GM12875 (cell line): ENCODE results near the gene BRIP1.

Source experiments
- H3K4me3 ChIP-seq: one replicate; pipeline ENCODE4 v1.5.1; 2011; ENCODE audit warnings: low read depth, low read length, control low read depth
- CTCF ChIP-seq: IDR thresholded peaks from 2 replicates; pipeline ENCODE4 v1.5.1; 2011; ENCODE audit warnings: low read depth, mild to moderate bottlenecking, control low read depth, inconsistent platforms, low read length, moderate library complexity, borderline replicate concordance; ENCODE audit not compliant: insufficient read depth

Gene BRIP1

DNA sequence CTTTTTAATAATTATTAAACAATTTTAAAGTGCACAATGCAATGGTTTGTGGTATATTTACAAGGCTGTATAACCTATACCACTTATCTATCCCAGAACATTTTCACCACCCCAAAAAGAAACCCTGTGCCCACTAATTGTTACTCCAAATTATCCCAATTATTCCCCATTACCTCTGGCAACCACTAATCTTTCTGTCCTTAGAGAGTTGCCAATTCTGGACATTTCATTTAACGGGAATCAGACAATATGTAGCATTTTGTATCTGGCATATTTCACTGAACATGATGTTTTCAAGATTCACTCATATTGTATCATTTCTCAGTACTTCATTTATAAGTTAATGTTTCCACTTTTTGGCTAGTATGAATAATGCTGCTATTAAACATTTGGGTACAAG lies 169.2 kb downstream of the BRIP1 start:
- TF ChIP-seq CTCF = no peak
- H3K4me3 ChIP-seq = no peak overlapping the region

DNA sequence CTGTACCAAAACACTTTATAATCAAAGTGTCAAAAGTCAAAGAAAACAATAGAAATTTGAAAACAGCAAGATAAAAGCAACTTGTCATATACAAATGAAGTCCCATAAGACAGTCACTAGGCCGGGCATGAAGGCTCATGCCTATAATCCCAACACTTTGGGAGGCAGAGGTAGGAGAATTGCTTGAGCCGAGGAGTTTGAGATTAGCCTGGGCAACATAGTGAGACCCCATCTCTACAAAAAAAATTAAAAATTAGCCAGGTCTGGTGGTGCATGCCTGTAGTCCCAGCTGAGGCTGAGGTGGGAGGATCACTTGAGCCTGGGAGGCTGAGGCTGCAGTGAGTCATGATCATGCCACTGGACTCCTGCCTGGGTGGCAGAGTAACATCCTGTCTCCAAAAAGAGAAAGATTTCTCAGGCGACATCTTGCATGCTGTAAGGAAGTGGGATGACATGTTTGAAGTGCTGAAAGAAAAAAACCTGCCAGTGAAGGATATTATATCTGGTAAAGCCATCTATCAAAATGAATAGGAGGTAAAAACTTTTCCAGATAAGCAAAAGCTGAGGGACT lies 173.6 kb downstream of the BRIP1 start:
- H3K4me3 ChIP-seq = no peak overlapping the region
- no peak for TF ChIP-seq CTCF

- TF ChIP-seq CTCF = no peak
- H3K4me3 ChIP-seq = no peak overlapping the region
Observed at GRCh38 chr17:61687769-61688168, 175.6 kb downstream of the BRIP1 start.

GRCh38 chr17:61686113-61686512 lies 177.2 kb downstream of the BRIP1 start:
- no peak overlapping the region for H3K4me3 ChIP-seq
- no peak for TF ChIP-seq CTCF

GRCh38 chr17:61684818-61685217 lies 178.5 kb downstream of the BRIP1 start:
- no peak overlapping the region for H3K4me3 ChIP-seq
- TF ChIP-seq CTCF = no peak

DNA sequence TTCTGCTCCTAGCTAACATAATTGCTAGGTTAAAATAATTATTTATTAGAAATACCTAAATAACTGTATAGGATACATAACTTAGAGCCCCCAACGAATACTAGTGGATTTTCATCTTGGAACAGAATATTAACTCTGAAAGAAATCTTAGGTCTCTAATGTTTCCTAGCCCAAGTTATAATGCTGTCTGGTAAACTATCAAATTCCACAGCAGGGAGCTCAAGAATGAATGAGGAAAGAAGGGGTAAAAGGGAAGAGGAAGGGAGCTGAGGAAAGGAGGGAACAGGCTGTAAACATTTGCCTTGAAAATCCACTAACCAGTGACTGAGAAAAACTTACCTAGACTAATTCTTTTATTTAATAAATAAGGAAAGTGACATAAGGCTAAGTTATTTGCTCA lies 179.2 kb downstream of the BRIP1 start:
- H3K4me3 ChIP-seq = no peak overlapping the region
- no peak for TF ChIP-seq CTCF

DNA sequence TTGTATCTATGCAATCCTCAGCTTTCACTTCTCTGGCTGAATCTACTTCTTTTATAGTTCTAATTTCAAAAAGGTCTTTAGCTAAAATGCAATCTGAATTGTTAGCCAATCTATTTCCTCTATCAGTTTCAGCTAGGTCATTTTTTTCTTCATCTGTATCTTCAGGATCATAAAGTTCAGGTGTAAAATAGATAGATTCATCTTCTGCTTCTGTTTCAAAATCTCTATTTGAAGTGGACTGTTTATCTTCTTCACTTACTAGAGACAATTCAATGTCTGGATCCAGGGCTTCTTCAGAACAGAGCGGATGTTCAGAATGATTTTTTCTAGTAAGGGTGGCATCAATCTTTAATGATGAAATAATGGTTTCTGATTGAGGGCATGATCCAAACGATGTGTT lies 179.9 kb downstream of the BRIP1 start:
- no peak for TF ChIP-seq CTCF
- no peak overlapping the region for H3K4me3 ChIP-seq
